ENCODE results near the gene SRRT.
"Not testable (repeated sequence)": the region's sequence is repeated elsewhere in the genome, so short reads cannot be mapped to it uniquely, and the experiment has no call there.

SRRT gene

GRCh38 chr7:100933734-100934133 is 58.8 kb downstream of the SRRT start:
- DNase-seq, result no peak

GRCh38 chr7:100935381-100935780 is 60.5 kb downstream of the SRRT start:
- H3K36me3 ChIP-seq (ENCODE audit: control insufficient read depth, insufficient read depth, low read length); DNase-seq; H3K27ac ChIP-seq (ENCODE audit: insufficient read depth, low read length, poor library complexity, severe bottlenecking); H3K9me3 ChIP-seq (ENCODE audit: control insufficient read depth, low read length); H3K27me3 ChIP-seq (replicated peaks; ENCODE audit: control insufficient read depth, insufficient read depth, low read length, poor library complexity, severe bottlenecking); H3K4me1 ChIP-seq (ENCODE audit: control insufficient read depth, insufficient read depth, low read length, poor library complexity, severe bottlenecking); H3K4me3 ChIP-seq (ENCODE audit: insufficient read depth, low read depth, low read length, poor library complexity, severe bottlenecking): not testable (repeated sequence)

More at GRCh38 chr7:100933734-100934133, 58.8 kb downstream of the SRRT start:
- Histone ChIP-seq H3K4me1 (ENCODE audit: control insufficient read depth, insufficient read depth, low read length, poor library complexity, severe bottlenecking) (no peaks in the 10 kb centered on the region), H3K27me3 (replicated peaks; ENCODE audit: control insufficient read depth, insufficient read depth, low read length, poor library complexity, severe bottlenecking) (no peaks in the 10 kb centered on the region), H3K27ac (ENCODE audit: insufficient read depth, low read length, poor library complexity, severe bottlenecking) (no peak overlapping the region), H3K36me3 (ENCODE audit: control insufficient read depth, insufficient read depth, low read length) (no peaks in the 10 kb centered on the region), H3K4me3 (ENCODE audit: insufficient read depth, low read depth, low read length, poor library complexity, severe bottlenecking) (no peak overlapping the region), H3K9me3 (ENCODE audit: control insufficient read depth, low read length) (no peaks in the 10 kb centered on the region)

GRCh38 chr7:100936167-100936566 is 61.3 kb downstream of the SRRT start:
- not testable (repeated sequence) for H3K36me3 ChIP-seq (ENCODE audit: control insufficient read depth, insufficient read depth, low read length)

More at GRCh38 chr7:100936167-100936566, 61.3 kb downstream of the SRRT start:
- H3K9me3 ChIP-seq (ENCODE audit: control insufficient read depth, low read length); H3K4me1 ChIP-seq (ENCODE audit: control insufficient read depth, insufficient read depth, low read length, poor library complexity, severe bottlenecking); DNase-seq; H3K27ac ChIP-seq (ENCODE audit: insufficient read depth, low read length, poor library complexity, severe bottlenecking); H3K27me3 ChIP-seq (replicated peaks; ENCODE audit: control insufficient read depth, insufficient read depth, low read length, poor library complexity, severe bottlenecking); H3K4me3 ChIP-seq (ENCODE audit: insufficient read depth, low read depth, low read length, poor library complexity, severe bottlenecking): not testable (repeated sequence)
